K562 (cell line): ENCODE measurements around the gene TIMM50. TPM values are rescaled to one million over a fixed set of nuclear protein-coding genes. Genes with fewer than 3 reads are reported as not detected.

Source experiments
- ATF1 ChIP-seq, 2 experiments: fragments of 450-650 bp in 1 of 2; IDR thresholded peaks; 2 replicates each; pipeline ENCODE4 v1.6.1; 2016; ENCODE audit warnings: missing compliant biosample characterization in 1 of 2, missing genetic modification characterization in 1 of 2
- BCOR ChIP-seq: fragments of 450-650 bp; IDR thresholded peaks from 2 replicates; pipeline ENCODE4 v1.6.1; 2016
- CEBPB ChIP-seq: fragments of 450-650 bp; IDR thresholded peaks from 2 replicates; pipeline ENCODE4 v1.6.1; 2016; ENCODE audit warnings: missing genetic modification characterization, missing compliant biosample characterization
- ETV6 ChIP-seq, 3 experiments: fragments of 150-350 bp in 1 of 3; sonication (generic) in 1 of 3; formaldehyde crosslinking in 1 of 3; IDR thresholded peaks; 2 replicates each; pipeline versions ENCODE4 v1.6.1 to v1.8.0; 2014 to 2022; ENCODE audit warnings: borderline replicate concordance in 2 of 3, low read depth in 2 of 3, antibody characterized with exemption in 1 of 3, low read length in 1 of 3, mild to moderate bottlenecking in 1 of 3, missing genetic modification reagents in 1 of 3
- HLTF ChIP-seq: fragments of 450-650 bp; IDR thresholded peaks from 2 replicates; pipeline ENCODE4 v1.6.1; 2016
- ILK ChIP-seq: fragments of 450-650 bp; IDR thresholded peaks from 2 replicates; pipeline ENCODE4 v1.6.1; 2016; ENCODE audit warnings: missing genetic modification characterization, low read depth, mild to moderate bottlenecking, missing compliant biosample characterization, moderate library complexity, borderline replicate concordance
- POLR2AphosphoS2 ChIP-seq: IDR thresholded peaks from 2 replicates; pipeline ENCODE4 v1.6.1; 2012; ENCODE audit warnings: low read length, improper control_type of control experiment
- ZFP36 ChIP-seq: fragments of 150-350 bp; IDR thresholded peaks from 2 replicates; pipeline ENCODE4 v1.6.1; 2018; ENCODE audit warnings: low read length, low read depth; ENCODE audit not compliant: partially characterized antibody
- ZNF143 ChIP-seq: sonication (generic); formaldehyde crosslinking; IDR thresholded peaks from 2 replicates; pipeline ENCODE4 v1.9.0; 2022; ENCODE audit warnings: mild to moderate bottlenecking, missing genetic modification reagents
- ZNF764 ChIP-seq: fragments of 250-450 bp; sonication (Bioruptor Pico); IDR thresholded peaks from 2 replicates; pipeline ENCODE4 v1.4.0; 2020; ENCODE audit warnings: low read depth, mild to moderate bottlenecking, moderate library complexity
- polyA plus RNA-seq, 8 experiments: library from polyadenylated mRNA; depleted of rRNA in 4 of 8; stranded (reverse) in 5 of 8; unstranded in 3 of 8; fragments of >200 nt; fragmentation: Nextera tagmentation in 2 of 8; fragmentation: Illumina TruSeq in 1 of 8; extraction: Ambion mirVana in 2 of 8; extraction: Trizol in 1 of 8; gene quantifications; 2 replicates each; pipeline versions ENCODE4 v1.2.1 to v1.2.3, GENCODE V29; 2011 to 2014; ENCODE audit warnings: inconsistent platforms in 1 of 8, missing spikeins in 1 of 8
- total RNA-seq, 7 experiments: library from RNA; depleted of rRNA in 6 of 7; stranded (reverse); fragments of >200 nt in 6 of 7; fragmentation: Illumina TruSeq in 2 of 7; extraction: Trizol in 2 of 7; gene quantifications; 2 replicates each; pipeline versions ENCODE4 v1.2.1 to v1.2.3, GENCODE V29; 2011 to 2021; ENCODE audit warnings: low replicate concordance in 1 of 7
- TF ChIP-seq, protein P1 (sequence below): fragments of 450-650 bp; IDR thresholded peaks from 2 replicates; pipeline ENCODE4 v1.6.1; 2016
- TF ChIP-seq, protein P2 (sequence below): fragments of 250-450 bp; sonication (Bioruptor Pico); IDR thresholded peaks from 2 replicates; pipeline ENCODE4 v1.5.0; 2021; ENCODE audit warnings: mild to moderate bottlenecking, moderate library complexity
- TF ChIP-seq, protein P3 (sequence below): sonication (generic); formaldehyde crosslinking; IDR thresholded peaks from 2 replicates; pipeline ENCODE4 v1.8.1; 2023; ENCODE audit warnings: missing genetic modification reagents, mild to moderate bottlenecking, borderline replicate concordance
- TF ChIP-seq, protein P4 (sequence below): fragments of 450-650 bp; IDR thresholded peaks from 2 replicates; pipeline ENCODE4 v1.7.0; 2016; ENCODE audit warnings: borderline replicate concordance

Gene TIMM50
- total and polyA plus RNA-seq, 9 of the 15 experiments (the other 6 are each of a cell fraction or from before 2014, with no cell fraction given) = 28.3 to 221 (median 170) TPM

DNA sequence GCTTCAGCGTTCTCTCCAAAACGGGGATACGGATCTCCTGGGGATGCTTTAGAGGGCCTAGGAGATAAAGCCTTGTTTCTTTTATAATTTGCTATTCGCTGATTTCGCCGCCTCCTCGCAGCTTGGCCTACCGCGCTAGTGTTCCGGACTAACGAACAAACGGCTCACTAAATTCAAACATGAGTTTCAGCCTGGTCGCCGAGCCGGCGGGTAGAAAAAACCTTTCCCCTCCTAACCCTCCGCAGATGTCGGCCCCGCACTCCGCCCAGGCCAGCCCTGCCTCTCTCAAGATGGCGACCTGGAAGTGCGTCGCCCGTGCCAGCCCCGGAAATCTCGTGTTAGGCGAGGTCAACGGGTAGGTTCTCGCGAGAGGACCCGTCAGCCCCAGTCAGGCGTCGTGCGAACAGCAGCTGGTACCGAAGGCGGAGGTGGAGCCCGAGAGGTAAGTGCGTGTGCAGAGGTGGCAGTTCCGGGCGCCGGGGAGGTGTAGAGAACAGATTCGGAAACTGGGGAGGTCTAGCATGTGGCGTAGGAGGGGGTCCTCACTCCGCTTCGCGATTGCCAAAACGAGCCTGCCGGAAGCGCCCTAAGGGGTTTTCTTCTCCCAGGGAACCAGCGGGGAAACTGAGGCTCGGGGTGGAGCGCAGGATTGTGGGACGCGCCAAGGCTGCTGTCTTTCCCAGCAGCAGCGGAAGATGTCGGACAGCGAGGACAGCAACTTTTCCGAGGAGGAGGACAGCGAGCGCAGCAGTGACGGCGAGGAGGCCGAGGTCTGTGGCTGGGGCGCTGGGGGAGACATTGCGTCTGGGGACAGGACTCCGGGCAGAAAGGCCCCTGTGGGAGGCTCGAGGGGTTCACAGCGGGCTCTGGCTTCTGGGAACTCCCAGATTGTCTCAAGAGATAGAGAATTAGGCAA is 35.2 kb upstream of the TIMM50 start, which contains the start of gene SUPT5H (continued):
- TF ChIP-seq POLR2AphosphoS2 = peak; percentile 56; the same call in 1 of the 2 replicates
- no peak for TF ChIP-seq ZNF764 (CRISPR knock-in tag)
- TF ChIP-seq, protein P1, sequence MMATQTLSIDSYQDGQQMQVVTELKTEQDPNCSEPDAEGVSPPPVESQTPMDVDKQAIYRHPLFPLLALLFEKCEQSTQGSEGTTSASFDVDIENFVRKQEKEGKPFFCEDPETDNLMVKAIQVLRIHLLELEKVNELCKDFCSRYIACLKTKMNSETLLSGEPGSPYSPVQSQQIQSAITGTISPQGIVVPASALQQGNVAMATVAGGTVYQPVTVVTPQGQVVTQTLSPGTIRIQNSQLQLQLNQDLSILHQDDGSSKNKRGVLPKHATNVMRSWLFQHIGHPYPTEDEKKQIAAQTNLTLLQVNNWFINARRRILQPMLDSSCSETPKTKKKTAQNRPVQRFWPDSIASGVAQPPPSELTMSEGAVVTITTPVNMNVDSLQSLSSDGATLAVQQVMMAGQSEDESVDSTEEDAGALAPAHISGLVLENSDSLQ = peak; percentile 77
- peak; percentile 96 for TF ChIP-seq BCOR
- TF ChIP-seq ZFP36 = no peak
- TF ChIP-seq, protein P2, sequence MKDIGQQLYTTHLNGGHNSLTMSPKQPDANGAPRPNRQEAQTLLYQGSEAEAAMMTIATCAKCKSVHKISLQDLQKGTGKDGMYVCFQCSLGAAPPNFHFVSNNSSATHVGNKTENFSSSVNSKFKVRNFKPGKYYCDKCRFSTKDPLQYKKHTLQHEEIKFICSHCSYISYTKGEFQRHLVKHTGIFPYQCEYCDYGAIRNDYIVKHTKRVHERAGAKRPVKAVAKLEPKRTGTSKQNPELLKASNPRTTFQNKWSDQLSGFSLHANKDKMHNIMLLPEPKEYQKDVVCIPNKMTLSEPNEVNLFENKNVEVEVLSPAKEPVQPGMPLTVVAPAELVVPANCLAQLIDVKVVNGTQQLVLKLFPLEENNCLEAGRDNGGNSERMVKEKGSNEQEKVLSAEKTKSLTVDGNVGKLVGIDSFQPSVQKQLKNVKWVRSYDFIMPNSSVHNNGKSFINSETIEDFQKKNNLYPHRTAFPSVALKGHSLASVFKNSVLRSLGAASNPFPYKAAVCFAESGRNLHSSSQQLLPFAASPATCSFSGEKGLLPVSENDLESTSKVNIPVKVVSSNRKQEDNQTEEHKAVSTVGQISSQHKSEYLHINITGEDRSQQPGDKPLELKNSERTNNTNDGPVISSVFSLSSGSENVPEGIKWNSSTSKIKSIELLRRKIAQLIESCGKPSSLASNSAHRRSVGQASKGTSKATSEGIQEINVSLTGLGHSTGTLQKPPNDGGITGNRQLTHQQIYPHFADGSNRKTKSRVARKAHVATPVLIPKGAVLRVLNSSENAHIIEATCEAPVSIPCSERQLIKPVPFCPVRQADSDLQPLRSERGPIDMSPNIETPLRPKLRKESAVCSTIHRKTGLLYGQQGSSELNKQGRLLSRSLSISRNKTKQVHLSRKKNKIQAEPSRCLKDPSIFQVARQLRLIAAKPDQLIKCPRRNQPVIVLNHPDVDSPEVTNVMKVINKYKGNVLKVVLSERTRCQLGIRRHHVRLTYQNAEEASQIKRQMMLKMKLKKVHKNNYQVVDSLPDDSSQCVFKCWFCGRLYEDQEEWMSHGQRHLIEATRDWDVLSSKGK (CRISPR knock-in tag) = no peak
- no peak for TF ChIP-seq ILK (tag)
- no peak for TF ChIP-seq CEBPB
- 0 out of 4 replicates have a peak, but pooled peaks of 1 of the 2 experiments have one; percentile 38 for TF ChIP-seq ETV6 (IDR thresholded peaks at IDR 0.05; ENCODE audit: borderline replicate concordance in 1 of 2, low read depth in 2 of 2, low read length in 1 of 2)
- TF ChIP-seq ETV6 (CRISPR knock-in tag; IDR thresholded peaks at IDR 0.05; ENCODE audit: borderline replicate concordance) = no peak
- peak; percentile 65; the same call in 1 of the 2 replicates for TF ChIP-seq HLTF
- no peak for TF ChIP-seq ATF1 (CRISPR knock-in tag; IDR thresholded peaks at IDR 0.05)
- peak; percentile 93 for TF ChIP-seq ATF1 (tag; IDR thresholded peaks at IDR 0.05)
- TF ChIP-seq, protein P3, sequence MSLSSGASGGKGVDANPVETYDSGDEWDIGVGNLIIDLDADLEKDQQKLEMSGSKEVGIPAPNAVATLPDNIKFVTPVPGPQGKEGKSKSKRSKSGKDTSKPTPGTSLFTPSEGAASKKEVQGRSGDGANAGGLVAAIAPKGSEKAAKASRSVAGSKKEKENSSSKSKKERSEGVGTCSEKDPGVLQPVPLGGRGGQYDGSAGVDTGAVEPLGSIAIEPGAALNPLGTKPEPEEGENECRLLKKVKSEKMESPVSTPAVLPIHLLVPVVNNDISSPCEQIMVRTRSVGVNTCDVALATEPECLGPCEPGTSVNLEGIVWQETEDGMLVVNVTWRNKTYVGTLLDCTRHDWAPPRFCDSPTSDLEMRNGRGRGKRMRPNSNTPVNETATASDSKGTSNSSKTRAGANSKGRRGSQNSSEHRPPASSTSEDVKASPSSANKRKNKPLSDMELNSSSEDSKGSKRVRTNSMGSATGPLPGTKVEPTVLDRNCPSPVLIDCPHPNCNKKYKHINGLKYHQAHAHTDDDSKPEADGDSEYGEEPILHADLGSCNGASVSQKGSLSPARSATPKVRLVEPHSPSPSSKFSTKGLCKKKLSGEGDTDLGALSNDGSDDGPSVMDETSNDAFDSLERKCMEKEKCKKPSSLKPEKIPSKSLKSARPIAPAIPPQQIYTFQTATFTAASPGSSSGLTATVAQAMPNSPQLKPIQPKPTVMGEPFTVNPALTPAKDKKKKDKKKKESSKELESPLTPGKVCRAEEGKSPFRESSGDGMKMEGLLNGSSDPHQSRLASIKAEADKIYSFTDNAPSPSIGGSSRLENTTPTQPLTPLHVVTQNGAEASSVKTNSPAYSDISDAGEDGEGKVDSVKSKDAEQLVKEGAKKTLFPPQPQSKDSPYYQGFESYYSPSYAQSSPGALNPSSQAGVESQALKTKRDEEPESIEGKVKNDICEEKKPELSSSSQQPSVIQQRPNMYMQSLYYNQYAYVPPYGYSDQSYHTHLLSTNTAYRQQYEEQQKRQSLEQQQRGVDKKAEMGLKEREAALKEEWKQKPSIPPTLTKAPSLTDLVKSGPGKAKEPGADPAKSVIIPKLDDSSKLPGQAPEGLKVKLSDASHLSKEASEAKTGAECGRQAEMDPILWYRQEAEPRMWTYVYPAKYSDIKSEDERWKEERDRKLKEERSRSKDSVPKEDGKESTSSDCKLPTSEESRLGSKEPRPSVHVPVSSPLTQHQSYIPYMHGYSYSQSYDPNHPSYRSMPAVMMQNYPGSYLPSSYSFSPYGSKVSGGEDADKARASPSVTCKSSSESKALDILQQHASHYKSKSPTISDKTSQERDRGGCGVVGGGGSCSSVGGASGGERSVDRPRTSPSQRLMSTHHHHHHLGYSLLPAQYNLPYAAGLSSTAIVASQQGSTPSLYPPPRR (CRISPR knock-in tag) = no peak
- TF ChIP-seq, protein P4, sequence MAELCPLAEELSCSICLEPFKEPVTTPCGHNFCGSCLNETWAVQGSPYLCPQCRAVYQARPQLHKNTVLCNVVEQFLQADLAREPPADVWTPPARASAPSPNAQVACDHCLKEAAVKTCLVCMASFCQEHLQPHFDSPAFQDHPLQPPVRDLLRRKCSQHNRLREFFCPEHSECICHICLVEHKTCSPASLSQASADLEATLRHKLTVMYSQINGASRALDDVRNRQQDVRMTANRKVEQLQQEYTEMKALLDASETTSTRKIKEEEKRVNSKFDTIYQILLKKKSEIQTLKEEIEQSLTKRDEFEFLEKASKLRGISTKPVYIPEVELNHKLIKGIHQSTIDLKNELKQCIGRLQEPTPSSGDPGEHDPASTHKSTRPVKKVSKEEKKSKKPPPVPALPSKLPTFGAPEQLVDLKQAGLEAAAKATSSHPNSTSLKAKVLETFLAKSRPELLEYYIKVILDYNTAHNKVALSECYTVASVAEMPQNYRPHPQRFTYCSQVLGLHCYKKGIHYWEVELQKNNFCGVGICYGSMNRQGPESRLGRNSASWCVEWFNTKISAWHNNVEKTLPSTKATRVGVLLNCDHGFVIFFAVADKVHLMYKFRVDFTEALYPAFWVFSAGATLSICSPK = peak; percentile 81; the same call in 1 of the 2 replicates
- peak; percentile 53; the same call in 1 of the 2 replicates for TF ChIP-seq ZNF143 (CRISPR knock-in tag)
